ENCODE data around the gene ZNF514. TPM values are rescaled to one million over a fixed set of nuclear protein-coding genes. Genes with fewer than 3 reads are reported as not detected.

ZNF514 gene
- 5.4 to 7.8 TPM (median 7.5 TPM) in 5 replicates for total RNA-seq (2022; extraction: Qiagen RNA extraction)

DNA sequence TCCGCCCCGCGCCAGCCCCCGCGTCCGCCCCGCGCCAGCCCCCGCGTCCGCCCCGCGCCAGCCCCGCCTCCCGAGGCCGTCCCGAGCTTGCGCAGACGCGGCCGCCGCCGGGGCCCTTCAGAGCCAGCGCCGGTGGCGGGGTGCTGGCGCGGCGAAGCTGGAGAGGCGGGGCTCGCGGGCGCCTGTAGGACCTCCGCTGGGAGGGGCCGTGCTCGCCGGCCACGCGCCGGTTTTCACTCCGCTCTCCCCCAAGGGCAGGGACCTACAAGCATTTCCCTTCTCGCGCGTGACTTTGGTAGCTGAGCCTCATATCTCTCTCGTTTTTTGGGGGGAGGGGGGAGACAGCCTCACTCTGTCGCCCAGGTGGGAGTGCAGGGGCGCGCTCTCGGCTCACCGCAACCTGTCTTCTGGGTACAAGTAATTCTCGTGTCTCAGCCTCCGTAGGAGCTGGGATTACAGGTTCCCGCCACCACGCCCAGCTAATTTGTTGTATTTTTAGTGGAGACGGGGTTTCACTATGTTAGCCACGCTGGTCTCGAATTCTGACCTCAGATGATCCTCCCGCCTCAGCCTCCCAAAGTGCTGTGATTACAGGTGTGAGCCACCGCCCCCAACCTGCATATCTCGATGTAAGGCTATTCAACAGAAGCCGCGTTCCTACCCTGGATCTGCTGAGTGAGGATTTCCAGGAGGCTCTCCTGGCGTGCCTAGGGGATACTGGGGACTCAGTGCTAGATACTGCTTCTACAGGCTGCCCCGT lies at the start of gene ZNF514:
Gene ZNF514 (minus strand): TSS at position 159 of the 760 bp plus-strand sequence. CDS start 6,595 bp downstream, outside the sequence.

DNA sequence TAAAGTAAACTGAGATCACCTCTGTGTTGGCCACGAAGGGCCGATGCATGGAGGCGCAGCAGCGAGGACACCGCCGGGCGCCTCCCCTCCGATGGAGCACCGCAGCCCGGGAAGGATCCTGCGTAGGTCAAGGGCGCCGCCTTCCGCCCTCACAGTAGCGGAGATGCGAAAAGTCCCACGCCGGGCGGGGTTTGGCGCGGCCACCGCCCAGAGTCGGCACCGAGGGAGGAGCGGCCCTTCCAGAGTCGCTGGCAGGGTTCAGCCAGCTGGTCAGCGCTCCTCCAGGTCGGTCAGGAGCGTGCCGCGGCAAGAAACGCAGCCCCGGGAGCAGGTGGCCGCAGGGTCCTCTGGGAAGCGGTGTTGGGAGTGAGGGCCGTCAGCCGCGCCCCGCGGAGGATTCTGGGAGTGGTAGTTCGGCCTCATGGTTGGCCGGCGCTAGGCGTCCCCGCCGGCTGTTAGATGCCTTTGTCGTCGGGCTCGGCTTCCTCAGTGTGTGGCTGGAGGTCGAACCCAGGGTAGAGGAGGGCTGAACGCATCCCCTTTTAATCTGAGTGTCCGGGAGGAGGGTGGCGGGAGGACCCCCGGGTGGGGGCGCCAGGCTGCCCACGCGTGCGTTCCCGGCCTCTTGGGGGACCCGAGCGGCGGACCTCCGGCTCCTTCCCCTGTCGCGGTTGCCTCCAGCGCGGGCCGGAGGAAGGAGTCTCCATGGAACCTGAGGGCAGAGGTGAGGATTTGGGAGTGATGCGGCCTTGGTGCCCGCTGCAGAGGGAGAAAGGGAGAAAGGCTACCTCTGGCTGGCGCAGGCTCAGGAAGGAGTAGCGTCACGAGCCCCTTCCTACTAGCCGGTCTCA lies 47.7 kb upstream of the ZNF514 start, which contains the start of gene ZNF892:
Gene ZNF892 (plus strand): TSS at position 411 of the 851 bp plus-strand sequence. CDS start 295 bp downstream, at position 706.

DNA sequence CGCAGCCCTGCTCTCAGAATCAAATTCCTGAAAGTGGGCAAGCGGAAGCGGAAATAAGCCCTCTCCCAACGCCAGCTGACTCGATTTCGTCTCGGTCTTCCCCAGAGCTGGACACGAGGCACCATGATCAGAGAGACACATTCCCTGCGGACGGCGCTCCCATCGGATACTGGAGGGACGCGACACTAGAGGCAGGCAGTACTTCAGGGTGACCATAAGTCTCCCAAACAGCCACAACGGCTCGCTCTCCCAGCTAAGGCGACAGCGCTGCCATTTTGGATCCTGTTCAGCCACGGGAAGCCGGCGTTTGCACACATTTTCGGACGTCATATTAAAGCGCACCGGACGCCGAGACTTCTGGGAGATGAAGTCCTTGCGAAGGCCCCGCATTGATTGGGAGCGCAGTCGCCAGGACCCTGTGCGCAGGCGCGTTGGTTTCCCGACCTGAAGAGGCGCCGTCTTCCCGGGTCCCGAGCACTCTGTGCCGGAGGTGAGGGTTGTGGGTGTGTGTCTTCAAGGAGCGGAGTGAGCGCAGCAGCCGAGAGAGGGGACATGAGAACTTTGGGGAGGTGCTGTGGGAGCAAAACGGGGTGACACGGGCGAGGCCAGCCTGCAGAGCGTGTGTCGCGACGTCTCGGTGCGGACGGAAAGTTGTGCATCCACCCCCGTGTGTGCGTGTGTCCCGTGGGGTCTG lies 5.9 kb upstream of the ZNF514 start, which contains the start of gene ZNF2:
Gene ZNF2 (plus strand): TSS at position 439 of the 694 bp plus-strand sequence. CDS start 10,418 bp downstream, outside the sequence.

GRCh38 chr2:95121407-95122196 lies 38.0 kb downstream of the ZNF514 start, which contains the start of gene MRPS5:
MRPS5 (minus strand) TSS chr2:95121808; CDS start chr2:95121791, 17 bp downstream.

Other genes starting within 250 kb of the ZNF514 start
- gene MAL, start 134.1 kb downstream of the ZNF514 start, total RNA-seq (2022; extraction: Qiagen RNA extraction), result 0.15 to 0.23 TPM (median 0.20 TPM) in 5 replicates
- 71.3 to 79.6 TPM (median 72.2 TPM) in 5 replicates for gene MRPS5, start 38.0 kb downstream of the ZNF514 start, total RNA-seq (2022; extraction: Qiagen RNA extraction)
- 3.0 to 4.5 TPM (median 3.4 TPM) in 5 replicates for gene ZNF2, start 6.0 kb upstream of the ZNF514 start, total RNA-seq (2022; extraction: Qiagen RNA extraction)
- gene ZNF892, start 47.7 kb upstream of the ZNF514 start, total RNA-seq (2022; extraction: Qiagen RNA extraction), result 0.23 to 0.91 TPM (median 0.60 TPM) in 5 replicates
- gene PROM2, start 114.6 kb upstream of the ZNF514 start, total RNA-seq (2022; extraction: Qiagen RNA extraction), result 0.01 to 0.23 TPM (median 0.14 TPM) in 4 of 5 replicates, not detected in the other
- gene KCNIP3, start 137.5 kb upstream of the ZNF514 start, total RNA-seq (2022; extraction: Qiagen RNA extraction), result 1.3 to 2.3 TPM (median 1.7 TPM) in 5 replicates
- gene FAHD2A, start 242.9 kb upstream of the ZNF514 start, total RNA-seq (2022; extraction: Qiagen RNA extraction), result 26.7 to 30.9 TPM (median 30.3 TPM) in 5 replicates

Data from A549 treated with Hydrocortisone at 1 μM for 4 hours (cell line).